Measurements from ENCODE around the gene IRF2BPL. TPM values are rescaled to one million over a fixed set of nuclear protein-coding genes. Genes with fewer than 3 reads are reported as not detected.

The IRF2BPL gene
- total and polyA plus RNA-seq, 4 donors: 3.8 to 15.8 (median 7.4) TPM

DNA sequence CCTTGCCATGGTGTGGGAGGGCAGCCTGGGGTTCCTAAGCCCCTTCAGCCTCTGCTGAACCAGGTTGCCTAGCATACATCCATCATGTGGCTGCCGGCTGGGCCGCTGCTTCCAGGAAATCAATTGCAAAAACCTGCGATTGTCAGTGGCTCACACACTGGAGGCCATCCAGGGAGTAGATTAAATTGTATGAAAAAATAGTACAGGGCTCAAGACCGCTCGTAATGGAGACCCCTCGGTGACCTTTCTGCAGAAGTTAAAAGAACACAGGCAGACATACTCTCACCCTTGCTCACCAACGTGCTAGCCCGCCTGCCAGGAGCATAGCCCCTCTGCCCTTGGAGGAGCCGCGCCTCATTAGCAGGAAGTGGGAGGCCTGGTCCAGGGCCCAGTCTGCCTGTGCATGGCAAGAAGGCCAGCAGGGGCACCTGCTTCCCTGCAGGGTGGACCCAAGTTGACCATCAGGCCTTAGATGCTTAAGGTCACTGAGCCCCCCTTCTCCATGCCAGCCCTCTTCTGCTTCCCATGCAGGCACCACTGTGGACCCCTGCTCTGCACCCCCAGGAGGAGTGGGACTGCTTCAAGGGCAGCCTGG is 38.2 kb upstream of the IRF2BPL start:
- H3K36me3 ChIP-seq (ENCODE audit: control insufficient read depth in 4 of 4, insufficient read depth in 3 of 4, low read depth in 1 of 4, low read length in 3 of 4): no peaks in the 10 kb centered on the region
- no peak for TF ChIP-seq EGR1 (IDR thresholded peaks at IDR 0.05; ENCODE audit: low read depth in 2 of 2)
- TF ChIP-seq HNF4G (IDR thresholded peaks at IDR 0.05): no peak
- H3K9ac ChIP-seq (ENCODE audit: low read depth in 1 of 2, low read length in 2 of 2): no peak overlapping the region
- no peaks in the 10 kb centered on the region for H3K27me3 ChIP-seq (ENCODE audit: control insufficient read depth in 4 of 4, insufficient read depth in 4 of 4, low read length in 3 of 4)
- H3K4me3 ChIP-seq (ENCODE audit: low read depth in 1 of 3, low read length in 3 of 3): no peak overlapping the region
- no peaks in the 10 kb centered on the region for H3K9me3 ChIP-seq (ENCODE audit: control insufficient read depth in 4 of 4, low read length in 3 of 4)
- WGBS: 68% methylated on average over 10 of the region's 10 CpGs
- peaks cover 0 to 6% (median 1%) of the 10 kb centered on the region in 4 donors for H3K4me1 ChIP-seq (ENCODE audit: control insufficient read depth in 4 of 4, insufficient read depth in 4 of 4, low read length in 3 of 4)
- no peak overlapping the region for H3K27ac ChIP-seq (ENCODE audit: low read depth in 1 of 2, low read length in 2 of 2)
- DNase-seq (ENCODE audit: low spot score): no peak

- H3K36me3 ChIP-seq (ENCODE audit: control insufficient read depth in 4 of 4, insufficient read depth in 3 of 4, low read depth in 1 of 4, low read length in 3 of 4): no peaks in the 10 kb centered on the region
- H3K27ac ChIP-seq (ENCODE audit: low read depth in 1 of 2, low read length in 2 of 2): no peak overlapping the region
- H3K4me3 ChIP-seq (ENCODE audit: low read depth in 1 of 3, low read length in 3 of 3): no peak overlapping the region
- TF ChIP-seq CTCF (IDR thresholded peaks at IDR 0.05; ENCODE audit: low read depth, low read length, missing input control): no peak
- no peak for TF ChIP-seq RXRA (IDR thresholded peaks at IDR 0.05)
- TF ChIP-seq TAF1 (conservative IDR thresholded peaks at IDR 0.05): no peak
- TF ChIP-seq, protein P1, sequence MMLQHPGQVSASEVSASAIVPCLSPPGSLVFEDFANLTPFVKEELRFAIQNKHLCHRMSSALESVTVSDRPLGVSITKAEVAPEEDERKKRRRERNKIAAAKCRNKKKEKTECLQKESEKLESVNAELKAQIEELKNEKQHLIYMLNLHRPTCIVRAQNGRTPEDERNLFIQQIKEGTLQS (IDR thresholded peaks at IDR 0.05): no peak
- TF ChIP-seq YY1 (IDR thresholded peaks at IDR 0.05): no peak
- TF ChIP-seq, protein P2, sequence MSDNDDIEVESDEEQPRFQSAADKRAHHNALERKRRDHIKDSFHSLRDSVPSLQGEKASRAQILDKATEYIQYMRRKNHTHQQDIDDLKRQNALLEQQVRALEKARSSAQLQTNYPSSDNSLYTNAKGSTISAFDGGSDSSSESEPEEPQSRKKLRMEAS (IDR thresholded peaks at IDR 0.05): no peak
- no peak for TF ChIP-seq GABPA (IDR thresholded peaks at IDR 0.05 in 1 of 2, conservative IDR thresholded peaks at IDR 0.05 in 1 of 2)
- TF ChIP-seq HNF4G (IDR thresholded peaks at IDR 0.05): no peak
- no peak for TF ChIP-seq FOXA1 (IDR thresholded peaks at IDR 0.05)
- TF ChIP-seq EGR1 (IDR thresholded peaks at IDR 0.05; ENCODE audit: low read depth in 2 of 2): no peak
- TF ChIP-seq NR2F2 (IDR thresholded peaks at IDR 0.05): no peak
- TF ChIP-seq HNF4A (conservative IDR thresholded peaks at IDR 0.05): no peak
- TF ChIP-seq RAD21 (IDR thresholded peaks at IDR 0.05): no peak
- TF ChIP-seq, protein P3, sequence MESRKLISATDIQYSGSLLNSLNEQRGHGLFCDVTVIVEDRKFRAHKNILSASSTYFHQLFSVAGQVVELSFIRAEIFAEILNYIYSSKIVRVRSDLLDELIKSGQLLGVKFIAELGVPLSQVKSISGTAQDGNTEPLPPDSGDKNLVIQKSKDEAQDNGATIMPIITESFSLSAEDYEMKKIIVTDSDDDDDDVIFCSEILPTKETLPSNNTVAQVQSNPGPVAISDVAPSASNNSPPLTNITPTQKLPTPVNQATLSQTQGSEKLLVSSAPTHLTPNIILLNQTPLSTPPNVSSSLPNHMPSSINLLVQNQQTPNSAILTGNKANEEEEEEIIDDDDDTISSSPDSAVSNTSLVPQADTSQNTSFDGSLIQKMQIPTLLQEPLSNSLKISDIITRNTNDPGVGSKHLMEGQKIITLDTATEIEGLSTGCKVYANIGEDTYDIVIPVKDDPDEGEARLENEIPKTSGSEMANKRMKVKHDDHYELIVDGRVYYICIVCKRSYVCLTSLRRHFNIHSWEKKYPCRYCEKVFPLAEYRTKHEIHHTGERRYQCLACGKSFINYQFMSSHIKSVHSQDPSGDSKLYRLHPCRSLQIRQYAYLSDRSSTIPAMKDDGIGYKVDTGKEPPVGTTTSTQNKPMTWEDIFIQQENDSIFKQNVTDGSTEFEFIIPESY (IDR thresholded peaks at IDR 0.05): no peak
- TF ChIP-seq, protein P4, sequence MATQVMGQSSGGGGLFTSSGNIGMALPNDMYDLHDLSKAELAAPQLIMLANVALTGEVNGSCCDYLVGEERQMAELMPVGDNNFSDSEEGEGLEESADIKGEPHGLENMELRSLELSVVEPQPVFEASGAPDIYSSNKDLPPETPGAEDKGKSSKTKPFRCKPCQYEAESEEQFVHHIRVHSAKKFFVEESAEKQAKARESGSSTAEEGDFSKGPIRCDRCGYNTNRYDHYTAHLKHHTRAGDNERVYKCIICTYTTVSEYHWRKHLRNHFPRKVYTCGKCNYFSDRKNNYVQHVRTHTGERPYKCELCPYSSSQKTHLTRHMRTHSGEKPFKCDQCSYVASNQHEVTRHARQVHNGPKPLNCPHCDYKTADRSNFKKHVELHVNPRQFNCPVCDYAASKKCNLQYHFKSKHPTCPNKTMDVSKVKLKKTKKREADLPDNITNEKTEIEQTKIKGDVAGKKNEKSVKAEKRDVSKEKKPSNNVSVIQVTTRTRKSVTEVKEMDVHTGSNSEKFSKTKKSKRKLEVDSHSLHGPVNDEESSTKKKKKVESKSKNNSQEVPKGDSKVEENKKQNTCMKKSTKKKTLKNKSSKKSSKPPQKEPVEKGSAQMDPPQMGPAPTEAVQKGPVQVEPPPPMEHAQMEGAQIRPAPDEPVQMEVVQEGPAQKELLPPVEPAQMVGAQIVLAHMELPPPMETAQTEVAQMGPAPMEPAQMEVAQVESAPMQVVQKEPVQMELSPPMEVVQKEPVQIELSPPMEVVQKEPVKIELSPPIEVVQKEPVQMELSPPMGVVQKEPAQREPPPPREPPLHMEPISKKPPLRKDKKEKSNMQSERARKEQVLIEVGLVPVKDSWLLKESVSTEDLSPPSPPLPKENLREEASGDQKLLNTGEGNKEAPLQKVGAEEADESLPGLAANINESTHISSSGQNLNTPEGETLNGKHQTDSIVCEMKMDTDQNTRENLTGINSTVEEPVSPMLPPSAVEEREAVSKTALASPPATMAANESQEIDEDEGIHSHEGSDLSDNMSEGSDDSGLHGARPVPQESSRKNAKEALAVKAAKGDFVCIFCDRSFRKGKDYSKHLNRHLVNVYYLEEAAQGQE (IDR thresholded peaks at IDR 0.05): no peak
- TF ChIP-seq JUND (IDR thresholded peaks at IDR 0.05): no peak
- no peaks in the 10 kb centered on the region for H3K27me3 ChIP-seq (ENCODE audit: control insufficient read depth in 4 of 4, insufficient read depth in 4 of 4, low read length in 3 of 4)
- H3K4me1 ChIP-seq (ENCODE audit: control insufficient read depth in 4 of 4, insufficient read depth in 4 of 4, low read length in 3 of 4): peaks cover 0 to 3% (median 0%) of the 10 kb centered on the region in 4 donors
- no peaks in the 10 kb centered on the region for H3K9me3 ChIP-seq (ENCODE audit: control insufficient read depth in 4 of 4, low read length in 3 of 4)
- no peak overlapping the region for H3K9ac ChIP-seq (ENCODE audit: low read depth in 1 of 2, low read length in 2 of 2)
- 83% methylated on average over 6 of the region's 6 CpGs for WGBS
- DNase-seq (ENCODE audit: low spot score): no peak
Measured at GRCh38 chr14:77065851-77066577, 37.5 kb upstream of the IRF2BPL start.
